Measurements from ENCODE around the gene CCDC167. TPM values are rescaled to one million over a fixed set of nuclear protein-coding genes. Genes with fewer than 3 reads are reported as not detected.

Gene CCDC167
- total RNA-seq, 4 donors from 2014 or later: 9.4 to 50.7 (median 25.8) TPM

DNA sequence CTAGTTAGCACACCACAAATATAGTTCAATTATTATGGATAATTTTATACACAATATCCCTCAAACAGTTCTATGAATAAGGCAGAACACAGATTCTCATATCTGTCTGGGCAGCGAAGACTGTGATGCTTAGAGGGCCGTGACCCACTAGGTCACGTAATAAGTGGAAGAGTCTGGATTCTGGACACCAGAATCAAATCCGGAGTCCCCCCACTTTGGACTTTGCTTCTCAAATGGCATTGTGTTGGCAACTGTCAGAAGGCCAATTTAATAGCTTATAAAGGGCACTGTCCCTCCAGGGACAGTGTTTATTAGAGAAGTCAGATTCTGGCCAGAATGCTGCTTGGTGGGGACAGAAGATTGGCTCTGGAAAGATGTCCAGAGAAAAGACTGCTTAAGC, 6.8 kb upstream of the CCDC167 start:
- no peak for DNase-seq (ENCODE audit: low spot score in 2 of 2)
- H3K9me3 ChIP-seq: no peaks in the 10 kb centered on the region
- no peak overlapping the region for H3K27ac ChIP-seq
- WGBS, 2 donors: 52 to 57% methylated on average over 4 of the region's 4 CpGs
- peaks cover 0 to 3% of the 10 kb centered on the region in 2 donors for H3K27me3 ChIP-seq
- H3K4me1 ChIP-seq: peaks cover 0 to 5% (median 0%) of the 10 kb centered on the region in 4 donors
- TF ChIP-seq POLR2A (IDR thresholded peaks at IDR 0.05) (no peak), EP300 (IDR thresholded peaks at IDR 0.05) (no peak)
- TF ChIP-seq, protein P1, sequence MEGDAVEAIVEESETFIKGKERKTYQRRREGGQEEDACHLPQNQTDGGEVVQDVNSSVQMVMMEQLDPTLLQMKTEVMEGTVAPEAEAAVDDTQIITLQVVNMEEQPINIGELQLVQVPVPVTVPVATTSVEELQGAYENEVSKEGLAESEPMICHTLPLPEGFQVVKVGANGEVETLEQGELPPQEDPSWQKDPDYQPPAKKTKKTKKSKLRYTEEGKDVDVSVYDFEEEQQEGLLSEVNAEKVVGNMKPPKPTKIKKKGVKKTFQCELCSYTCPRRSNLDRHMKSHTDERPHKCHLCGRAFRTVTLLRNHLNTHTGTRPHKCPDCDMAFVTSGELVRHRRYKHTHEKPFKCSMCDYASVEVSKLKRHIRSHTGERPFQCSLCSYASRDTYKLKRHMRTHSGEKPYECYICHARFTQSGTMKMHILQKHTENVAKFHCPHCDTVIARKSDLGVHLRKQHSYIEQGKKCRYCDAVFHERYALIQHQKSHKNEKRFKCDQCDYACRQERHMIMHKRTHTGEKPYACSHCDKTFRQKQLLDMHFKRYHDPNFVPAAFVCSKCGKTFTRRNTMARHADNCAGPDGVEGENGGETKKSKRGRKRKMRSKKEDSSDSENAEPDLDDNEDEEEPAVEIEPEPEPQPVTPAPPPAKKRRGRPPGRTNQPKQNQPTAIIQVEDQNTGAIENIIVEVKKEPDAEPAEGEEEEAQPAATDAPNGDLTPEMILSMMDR (IDR thresholded peaks at IDR 0.05): no peak
- no peaks in the 10 kb centered on the region for H3K36me3 ChIP-seq
- H3K4me3 ChIP-seq: no peak overlapping the region

DNA sequence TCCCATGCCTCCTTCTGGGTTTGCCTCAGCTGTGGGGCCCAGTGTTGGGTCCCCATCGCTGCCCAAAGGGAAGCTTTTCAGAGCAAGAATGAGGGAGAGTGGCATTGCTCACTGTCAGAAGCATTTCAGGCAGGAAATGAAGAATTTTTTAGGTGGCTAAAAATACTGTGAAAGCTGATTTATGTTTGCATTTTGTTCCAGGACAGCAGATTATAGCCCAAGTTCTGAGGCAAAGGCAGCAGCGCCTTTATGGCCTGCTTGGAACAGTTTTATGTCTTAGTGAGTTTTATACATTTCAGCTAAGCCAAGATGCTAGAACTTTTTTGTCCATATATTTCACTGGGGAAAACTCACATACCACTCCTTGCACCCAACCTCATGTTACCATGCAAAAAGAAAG, 4.3 kb upstream of the CCDC167 start:
- TF ChIP-seq, protein P1 (IDR thresholded peaks at IDR 0.05): no peak
- no peak for TF ChIP-seq EP300 (IDR thresholded peaks at IDR 0.05)
- H3K4me1 ChIP-seq: peaks cover 0 to 5% (median 3%) of the 10 kb centered on the region in 4 donors
- H3K27me3 ChIP-seq: no peaks in the 10 kb centered on the region
- H3K36me3 ChIP-seq: no peaks in the 10 kb centered on the region
- H3K4me3 ChIP-seq: no peak overlapping the region
- DNase-seq (ENCODE audit: low spot score in 2 of 2): no peak
- 53 to 57% methylated on average over 2 of the region's 2 CpGs for WGBS, 2 donors
- no peaks in the 10 kb centered on the region for H3K9me3 ChIP-seq
- no peak overlapping the region for H3K27ac ChIP-seq

DNA sequence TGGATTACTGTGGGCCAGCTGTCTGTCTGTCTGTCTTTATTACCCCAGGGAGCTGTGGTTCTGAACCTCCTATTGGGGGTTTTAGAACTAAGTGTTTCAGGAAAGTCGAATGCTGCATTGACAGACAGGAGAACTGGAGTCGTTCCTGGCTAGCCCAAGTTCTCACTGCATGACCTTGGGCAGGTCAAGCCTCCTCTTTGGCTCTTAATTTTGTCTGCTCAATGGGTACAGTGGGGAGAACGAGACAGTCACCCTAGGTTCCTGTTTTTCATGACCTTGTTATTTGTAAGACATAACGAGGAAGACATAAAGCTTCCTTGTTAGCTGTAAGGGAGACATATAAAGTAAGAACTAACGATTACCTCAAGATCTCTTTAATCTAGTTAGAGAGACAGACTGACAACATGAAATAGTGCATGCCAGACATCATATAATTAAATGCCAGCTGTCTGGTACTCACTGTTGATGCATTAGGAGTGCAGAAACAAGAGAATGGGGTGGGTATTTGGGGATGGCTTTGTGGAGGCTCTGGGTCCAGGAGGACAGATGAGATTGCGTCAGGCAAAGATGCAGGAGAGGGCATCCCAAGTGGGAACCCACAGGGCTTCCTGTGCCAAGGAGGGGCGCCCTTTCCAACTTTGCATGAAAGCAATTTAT, 3.7 kb upstream of the CCDC167 start:
- DNase-seq (ENCODE audit: low spot score in 2 of 2): no peak
- Histone ChIP-seq H3K9me3 (no peaks in the 10 kb centered on the region), H3K27ac (peak overlapping the region in 1 of 4 donors; percentile 29), H3K4me3 (no peak overlapping the region), H3K36me3 (no peaks in the 10 kb centered on the region), H3K27me3 (no peaks in the 10 kb centered on the region), H3K4me1 (peaks cover 0 to 7% (median 4%) of the 10 kb centered on the region in 4 donors)
- 51 to 65% methylated on average over 7 of the region's 7 CpGs for WGBS, 2 donors
- TF ChIP-seq POLR2A (IDR thresholded peaks at IDR 0.05) (no peak), EP300 (IDR thresholded peaks at IDR 0.05) (no peak)
- TF ChIP-seq, protein P1 (IDR thresholded peaks at IDR 0.05): no peak

DNA sequence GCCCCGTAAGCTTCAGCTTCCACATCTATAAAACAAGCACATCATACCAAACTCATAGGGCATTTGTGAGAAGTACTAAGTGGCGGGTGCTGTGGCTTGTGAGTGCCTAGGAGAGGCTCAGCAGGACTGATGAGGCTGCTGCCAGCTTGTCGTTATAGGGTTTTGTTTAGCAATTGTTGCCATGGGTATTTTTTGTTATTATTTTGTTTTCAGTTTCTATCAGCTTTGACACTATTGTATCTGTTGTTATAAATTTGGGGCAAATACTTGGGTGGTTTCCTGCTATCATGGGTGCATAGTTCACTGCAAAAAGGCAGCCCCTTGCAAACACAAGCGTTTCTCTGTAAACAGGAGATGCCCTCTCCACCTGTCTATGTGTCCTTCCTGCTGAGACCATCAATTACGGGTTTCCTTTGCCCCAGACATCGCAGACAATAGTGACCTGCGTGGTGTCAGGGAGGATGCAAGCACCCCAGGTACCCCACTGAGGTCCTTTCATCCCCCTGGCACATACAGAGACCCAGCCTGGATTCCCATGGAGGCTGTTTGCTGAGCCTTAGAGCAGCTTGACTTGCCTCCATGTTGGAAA, 3.1 kb upstream of the CCDC167 start:
- WGBS, 2 donors: 56 to 65% methylated on average over 7 of the region's 7 CpGs
- no peak overlapping the region for H3K4me3 ChIP-seq
- no peaks in the 10 kb centered on the region for H3K9me3 ChIP-seq
- no peak for DNase-seq (ENCODE audit: low spot score in 2 of 2)
- no peaks in the 10 kb centered on the region for H3K36me3 ChIP-seq
- no peaks in the 10 kb centered on the region for H3K27me3 ChIP-seq
- TF ChIP-seq POLR2A (IDR thresholded peaks at IDR 0.05) (no peak), EP300 (IDR thresholded peaks at IDR 0.05) (no peak)
- TF ChIP-seq, protein P1 (IDR thresholded peaks at IDR 0.05): no peak
- peaks cover 0 to 7% (median 4%) of the 10 kb centered on the region in 4 donors for H3K4me1 ChIP-seq
- H3K27ac ChIP-seq: peak overlapping the region in 1 of 4 donors; percentile 17
